ENCODE data around the gene HCN2.
"Not testable (repeated sequence)": the region's sequence is repeated elsewhere in the genome, so short reads cannot be mapped to it uniquely, and the experiment has no call there.

Gene HCN2

DNA sequence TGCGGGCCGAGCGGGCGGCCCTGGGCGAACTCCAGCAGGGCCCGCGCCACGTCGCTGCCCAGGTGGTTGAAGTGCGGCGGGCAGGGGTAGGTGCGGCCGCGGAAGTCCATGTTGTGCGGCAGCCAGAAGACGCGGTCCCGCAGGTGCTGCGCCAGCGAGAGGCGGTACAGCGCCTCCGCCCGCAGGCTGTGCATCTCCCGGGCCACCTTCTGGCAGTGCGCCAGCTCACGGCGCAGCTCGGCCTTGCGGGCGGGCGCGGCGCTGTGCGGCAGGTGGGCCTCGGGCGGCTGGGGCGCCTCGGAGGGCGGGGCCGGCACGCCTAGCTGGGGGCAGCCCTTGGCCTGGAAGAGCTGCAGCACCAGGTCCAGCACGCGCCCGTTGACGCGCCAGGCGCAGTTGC, 31.5 kb downstream of the HCN2 start:
- not testable (repeated sequence) for DNase-seq (ENCODE audit: low read depth)

DNA sequence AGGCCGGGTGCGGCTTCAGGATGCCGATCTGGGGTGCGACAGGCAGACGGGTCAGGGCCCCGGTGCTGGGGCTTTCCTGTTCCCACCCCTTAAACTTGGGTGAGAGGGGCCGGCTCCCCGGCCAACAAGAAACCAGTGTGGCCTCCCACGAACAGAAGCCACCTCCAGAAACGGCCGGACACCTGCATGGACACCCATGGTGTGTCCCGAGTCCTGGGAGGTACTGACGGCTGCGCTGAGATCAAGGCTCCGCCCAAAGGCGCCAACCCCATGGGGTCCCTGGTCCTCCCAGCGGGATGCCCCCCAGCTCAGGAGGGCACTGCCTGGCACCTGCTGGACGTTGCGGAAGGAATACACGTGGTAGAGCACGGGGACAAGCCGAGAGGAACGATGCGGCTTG, 32.1 kb downstream of the HCN2 start:
- no peak for DNase-seq (ENCODE audit: low read depth)

DNA sequence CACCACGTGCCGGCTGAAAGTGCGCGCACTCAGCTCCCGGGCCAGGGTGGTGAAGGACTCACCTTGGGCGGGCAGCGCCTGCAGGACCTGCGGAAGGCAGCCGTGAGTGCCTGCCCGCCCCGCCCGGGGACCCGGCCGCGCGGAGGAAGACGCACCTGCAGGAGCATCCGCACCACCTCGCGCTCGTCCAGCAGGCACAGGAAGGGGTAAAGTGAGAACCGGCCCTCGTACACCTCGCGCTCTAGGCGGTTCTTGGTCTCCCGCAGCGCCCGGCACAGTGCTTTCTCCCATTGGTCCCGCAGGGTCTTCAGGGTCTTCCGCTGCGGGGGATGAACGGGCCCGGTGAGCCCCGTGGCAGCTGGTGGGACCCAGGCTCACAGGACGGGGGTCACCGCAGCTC, 33.0 kb downstream of the HCN2 start:
- no peak for DNase-seq (ENCODE audit: low read depth)

DNA sequence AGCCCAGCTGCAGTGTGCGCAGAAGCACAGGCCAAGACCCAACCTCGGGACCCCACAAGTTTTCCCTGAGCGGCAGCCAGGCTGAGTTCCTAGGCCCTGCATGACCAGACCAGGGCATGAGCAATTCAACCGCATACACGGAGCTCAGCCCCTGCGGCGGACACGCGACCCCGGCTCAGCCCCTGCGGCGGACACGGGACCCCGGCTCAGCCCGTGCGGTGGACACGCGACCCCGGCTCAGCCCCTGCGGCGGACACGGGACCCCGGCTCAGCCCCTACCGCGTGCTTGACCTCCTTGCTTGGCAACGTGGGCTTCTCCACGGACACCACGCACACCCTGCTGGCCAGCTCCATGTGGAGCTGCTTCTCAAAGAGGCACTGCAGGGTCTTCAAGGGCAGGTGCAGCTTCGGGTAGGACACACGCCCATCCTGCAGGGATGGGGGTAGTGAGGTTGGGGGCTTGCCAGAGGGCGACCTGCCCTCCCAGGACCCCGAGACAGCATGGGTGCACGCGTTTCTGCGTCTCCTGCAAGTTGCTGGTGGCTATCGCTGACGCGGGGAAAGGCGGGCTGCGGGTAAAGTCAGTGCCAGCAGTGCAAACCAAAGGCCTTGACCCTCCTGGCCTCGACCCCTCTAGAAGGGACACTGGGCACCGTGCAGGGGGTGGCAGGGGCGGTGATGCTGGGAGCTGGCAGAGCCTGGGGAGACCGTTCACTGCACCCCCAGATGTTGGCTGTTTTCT, 33.7 kb downstream of the HCN2 start:
- no peak for DNase-seq (ENCODE audit: low read depth)

DNA sequence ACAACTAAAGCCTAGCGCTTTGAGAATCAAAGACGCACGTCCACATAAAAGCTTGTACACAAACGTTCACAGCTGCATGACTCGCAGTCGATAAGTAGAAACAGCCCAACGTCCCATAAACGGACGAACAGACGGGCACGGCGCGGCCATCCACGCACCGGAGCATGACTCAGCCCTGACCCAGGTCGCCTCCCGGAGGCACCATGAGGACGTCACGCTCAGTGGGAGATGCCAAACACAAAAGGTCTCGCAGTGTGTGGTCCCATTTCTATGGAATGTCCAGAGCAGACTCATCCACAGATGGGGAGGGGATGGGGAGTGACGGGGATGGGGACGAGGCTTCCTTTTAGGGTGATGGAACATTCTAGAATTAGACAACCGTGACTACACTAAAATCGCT, 34.3 kb downstream of the HCN2 start:
- DNase-seq (ENCODE audit: low read depth): no peak

DNA sequence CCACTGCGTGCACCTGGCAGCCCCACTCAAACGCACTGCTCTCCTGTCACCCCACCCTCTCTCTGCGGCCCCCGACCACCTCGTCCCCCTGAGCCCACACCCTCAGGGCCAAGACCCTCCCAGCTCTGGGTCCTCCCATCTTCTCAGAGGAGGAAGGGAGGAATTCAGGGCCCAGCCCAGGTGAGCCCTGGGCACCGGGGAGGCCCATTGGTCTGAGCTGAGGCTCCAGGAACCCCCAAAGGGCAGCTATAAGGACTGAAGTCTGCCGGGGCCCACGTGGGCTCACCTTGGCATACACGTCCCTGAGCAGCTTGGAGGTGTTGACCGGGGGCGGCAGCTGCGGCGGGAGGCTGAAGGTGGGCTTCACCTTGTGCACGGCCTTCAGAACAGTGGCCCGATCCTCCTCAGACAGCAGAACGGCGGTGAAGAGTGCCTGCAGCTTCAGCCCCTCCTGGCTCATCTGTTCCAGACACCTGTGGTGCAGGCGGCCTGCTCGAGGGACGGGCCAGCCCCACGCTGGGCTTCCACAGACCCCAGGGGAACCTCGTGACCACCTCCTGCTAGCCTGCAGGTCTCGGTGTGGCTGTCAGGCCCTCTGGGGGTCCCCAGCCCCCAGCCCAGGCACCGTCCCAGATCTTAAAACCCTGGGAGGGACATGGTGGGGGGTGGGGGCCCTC, 34.9 kb downstream of the HCN2 start:
- DNase-seq (ENCODE audit: low read depth): no peak

DNA sequence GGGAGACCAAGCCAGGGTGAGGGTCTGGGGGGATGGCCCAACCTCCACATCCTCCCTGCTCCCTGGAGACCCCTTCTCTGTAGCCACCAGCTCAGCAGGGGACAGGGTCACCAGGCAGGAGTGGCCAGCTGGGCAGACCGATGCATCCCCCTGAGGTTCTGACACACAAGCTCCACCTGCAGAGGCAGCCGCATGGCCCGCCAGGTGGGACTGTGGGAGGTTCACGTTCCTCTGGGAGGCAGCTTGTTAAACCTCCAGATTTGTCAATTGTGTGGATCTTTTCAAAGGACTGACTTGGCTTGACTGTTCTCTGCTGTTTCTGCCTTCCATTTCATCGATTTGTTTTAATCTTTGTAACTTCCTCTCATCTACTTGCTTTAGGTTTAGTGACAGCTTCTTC, 35.6 kb downstream of the HCN2 start:
- DNase-seq (ENCODE audit: low read depth): no peak

DNA sequence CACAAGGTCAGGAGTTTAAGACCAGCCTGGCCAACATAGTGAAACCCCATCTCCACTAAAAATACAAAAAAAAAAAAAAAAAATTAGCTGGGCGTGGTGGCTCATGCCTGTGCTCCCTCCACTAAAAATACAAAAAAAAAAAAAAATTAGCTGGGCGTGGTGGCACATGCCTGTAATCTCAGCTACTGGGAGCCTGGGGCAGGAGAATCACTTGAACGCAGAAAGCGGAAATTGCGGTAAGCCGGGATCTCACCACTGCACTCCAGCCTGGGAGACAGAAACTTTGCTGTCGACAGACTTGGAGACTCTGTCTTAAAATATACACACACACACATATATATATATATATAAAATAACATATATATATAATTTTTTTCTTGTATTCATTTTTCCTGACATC, 36.9 kb downstream of the HCN2 start:
- not testable (repeated sequence) for DNase-seq (ENCODE audit: low read depth)

DNA sequence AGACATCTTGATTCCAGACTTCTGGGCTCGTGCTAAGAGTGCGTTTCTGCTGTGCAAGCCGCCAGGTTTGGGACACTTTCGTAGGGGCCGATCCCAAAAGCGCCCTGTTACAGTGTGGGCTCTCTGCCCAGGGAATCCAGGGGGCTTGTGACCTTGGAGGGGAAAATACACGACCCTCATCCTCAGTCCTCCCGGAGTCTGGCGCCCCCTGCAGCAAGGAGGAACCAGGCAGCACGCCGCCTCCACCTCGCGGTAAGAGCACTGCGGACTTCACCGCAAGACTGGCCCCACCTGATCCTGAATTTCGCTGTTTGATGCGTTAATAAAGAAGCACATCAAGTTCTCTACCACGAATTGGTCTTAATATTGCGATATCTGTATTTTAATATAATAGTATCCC, 38.5 kb downstream of the HCN2 start:
- no peak for DNase-seq (ENCODE audit: low read depth)

DNA sequence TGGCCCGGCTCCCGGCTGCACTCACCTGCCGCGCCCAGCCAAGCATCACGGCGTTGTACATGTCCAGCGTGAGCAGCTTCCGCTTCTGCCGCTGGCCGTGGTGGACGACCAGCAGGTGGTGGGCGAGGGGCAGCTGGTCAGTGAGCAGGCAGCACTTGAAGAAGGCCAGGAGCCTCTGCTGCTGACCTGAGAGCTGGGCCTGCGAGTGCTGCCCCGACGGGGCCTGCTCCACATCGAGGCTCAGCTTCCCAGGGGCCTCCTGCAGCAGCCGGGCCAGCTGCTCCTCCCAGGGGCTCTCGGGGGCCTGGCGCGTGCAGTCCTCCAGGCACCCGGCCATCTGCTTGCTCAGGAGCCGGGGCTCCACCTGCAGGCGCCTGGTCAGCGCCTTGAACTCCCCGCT, 39.8 kb downstream of the HCN2 start:
- not testable (repeated sequence) for DNase-seq (ENCODE audit: low read depth)

DNA sequence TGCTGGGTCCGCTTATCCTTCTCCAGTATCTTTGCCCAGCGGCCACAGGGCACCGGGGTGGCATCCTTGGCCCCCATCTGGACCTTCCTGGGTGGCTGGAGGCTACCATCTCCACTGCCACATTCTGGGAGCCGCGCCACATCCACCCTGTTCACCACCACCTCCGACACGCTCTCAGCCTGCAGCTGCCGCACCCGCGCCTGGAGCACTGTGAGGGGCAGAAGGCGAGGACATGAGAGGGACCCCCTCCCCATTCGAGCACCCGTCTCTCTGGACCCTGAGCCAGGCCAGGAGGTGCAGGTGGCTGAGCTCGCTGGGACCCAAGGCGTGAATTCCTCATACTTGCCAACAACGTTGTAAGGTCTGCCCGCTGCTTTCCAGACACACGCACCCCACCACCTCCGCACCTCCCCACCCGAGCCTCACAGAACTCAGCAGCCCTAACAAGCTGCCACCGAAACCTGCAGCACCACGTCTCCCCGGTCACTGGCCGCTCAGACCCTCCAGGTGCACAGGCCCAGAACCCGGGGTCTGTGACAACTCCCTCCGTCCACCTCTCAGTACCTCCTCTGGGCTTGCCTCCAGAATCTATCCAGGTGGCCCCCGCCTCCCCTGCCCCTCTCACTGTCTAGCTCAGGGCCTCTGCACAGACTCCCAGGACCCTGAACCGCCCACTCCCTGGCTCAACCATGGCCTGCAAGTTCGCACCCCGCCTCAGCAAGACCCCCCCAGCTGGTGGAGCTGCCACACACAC, 40.5 kb downstream of the HCN2 start:
- DNase-seq (ENCODE audit: low read depth): no peak

DNA sequence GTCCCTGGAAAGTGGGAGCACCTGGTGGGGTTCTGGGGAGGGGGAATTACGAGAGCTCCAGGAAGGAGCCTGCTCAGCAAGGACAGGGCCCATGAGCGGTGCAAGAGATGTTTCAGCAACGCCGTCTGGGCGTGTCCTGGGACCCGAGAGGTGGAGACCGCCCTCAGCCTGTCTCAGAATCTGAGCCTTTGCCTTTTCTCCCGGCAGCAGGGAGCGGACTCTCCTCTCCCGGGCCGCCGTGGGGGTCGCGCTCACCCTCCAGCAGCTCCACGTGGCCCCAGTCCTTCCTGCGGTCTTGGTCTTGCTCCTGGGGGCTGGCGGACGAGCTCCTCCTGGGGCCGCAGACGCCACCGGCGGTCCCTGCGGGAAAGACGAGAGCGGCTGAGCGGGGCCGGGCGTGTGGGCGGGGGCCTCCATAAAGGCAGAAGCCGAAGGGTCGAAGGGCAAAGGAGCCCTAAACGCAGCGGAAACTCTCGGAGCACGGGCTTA, 42.9 kb downstream of the HCN2 start:
- no peak for DNase-seq (ENCODE audit: low read depth)

DNA sequence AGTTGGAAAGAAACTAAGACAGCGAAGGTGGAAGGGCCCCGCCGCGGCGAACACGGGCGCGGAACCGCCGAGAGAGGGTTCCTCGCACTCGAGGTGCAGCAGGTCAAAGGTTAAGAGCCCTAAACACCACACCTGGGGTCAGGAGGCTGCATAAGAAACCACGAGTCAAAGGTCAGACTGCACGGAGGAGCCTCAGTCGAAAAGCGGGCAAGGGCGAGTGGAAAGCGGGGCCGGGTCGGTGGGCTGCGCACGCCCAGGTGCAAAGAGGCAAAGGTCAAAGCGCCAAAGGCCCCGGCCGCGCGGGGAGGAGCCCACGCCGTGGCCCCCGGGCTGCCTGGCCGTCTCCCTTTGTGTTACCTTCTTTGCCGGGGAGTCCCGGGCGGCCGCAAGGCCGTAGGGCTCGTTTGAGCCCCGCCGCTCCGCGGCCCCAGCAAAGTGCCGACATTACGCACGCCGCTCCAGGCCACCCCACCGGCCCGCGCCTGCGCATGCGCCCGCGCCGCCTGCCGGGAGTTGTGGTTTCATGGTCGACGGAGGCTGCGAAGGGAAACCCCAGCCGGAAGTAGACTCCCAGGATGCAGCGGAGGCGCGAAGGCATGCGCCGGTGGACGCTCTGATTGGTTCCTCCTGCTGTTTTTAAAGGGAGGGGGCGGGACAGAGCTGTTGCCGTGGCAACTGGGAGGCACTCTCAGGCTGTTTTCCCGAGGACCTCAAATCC, 43.5 kb downstream of the HCN2 start, which contains the start of gene POLRMT:
POLRMT (minus strand) TSS at position 470 of the 718 bp plus-strand sequence; CDS start at position 445, 25 bp downstream.
- DNase-seq (ENCODE audit: low read depth): peak; percentile 94

DNA sequence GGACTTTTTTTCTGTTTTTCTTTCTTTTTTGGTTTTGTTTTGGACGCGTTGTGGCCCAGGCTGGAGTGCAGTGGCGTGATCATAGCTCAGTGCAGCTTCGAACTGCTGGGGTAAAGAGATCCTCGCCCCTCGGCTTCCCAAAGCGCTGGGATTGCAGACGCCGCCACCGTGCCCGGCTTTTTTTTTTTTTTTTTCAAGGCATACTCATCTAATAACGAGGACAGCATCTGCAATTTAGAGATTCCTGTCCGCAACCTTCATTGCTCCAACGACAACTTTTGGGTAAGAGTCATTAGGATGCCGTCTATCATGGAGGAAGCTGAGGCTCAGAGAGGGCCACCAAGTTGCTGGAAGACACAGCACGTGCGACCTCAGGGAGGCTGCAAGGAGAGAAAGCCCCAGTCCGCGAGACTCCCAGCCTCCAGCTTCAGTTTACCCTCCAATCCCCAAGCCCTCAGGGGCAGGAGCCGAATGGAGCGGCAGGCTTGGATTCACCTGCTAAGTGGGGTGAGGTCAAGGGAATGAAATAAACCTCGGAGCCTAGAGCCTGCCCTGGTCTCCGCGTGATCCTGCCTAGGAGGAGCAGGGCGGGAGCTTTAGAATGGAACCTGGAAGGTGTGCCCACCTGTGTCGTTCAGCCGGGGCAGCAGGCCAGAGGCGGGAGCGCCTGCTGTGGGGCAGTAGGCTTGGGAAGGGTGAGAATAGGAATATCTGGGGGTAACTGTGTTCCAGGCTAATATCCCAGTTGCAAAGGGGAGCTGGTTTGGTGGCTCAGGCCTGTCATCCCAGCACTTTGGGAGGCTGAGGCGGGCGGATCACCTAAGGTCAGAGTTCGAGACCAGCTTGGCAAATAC, 44.3 kb downstream of the HCN2 start:
- DNase-seq (ENCODE audit: low read depth): no peak

DNA sequence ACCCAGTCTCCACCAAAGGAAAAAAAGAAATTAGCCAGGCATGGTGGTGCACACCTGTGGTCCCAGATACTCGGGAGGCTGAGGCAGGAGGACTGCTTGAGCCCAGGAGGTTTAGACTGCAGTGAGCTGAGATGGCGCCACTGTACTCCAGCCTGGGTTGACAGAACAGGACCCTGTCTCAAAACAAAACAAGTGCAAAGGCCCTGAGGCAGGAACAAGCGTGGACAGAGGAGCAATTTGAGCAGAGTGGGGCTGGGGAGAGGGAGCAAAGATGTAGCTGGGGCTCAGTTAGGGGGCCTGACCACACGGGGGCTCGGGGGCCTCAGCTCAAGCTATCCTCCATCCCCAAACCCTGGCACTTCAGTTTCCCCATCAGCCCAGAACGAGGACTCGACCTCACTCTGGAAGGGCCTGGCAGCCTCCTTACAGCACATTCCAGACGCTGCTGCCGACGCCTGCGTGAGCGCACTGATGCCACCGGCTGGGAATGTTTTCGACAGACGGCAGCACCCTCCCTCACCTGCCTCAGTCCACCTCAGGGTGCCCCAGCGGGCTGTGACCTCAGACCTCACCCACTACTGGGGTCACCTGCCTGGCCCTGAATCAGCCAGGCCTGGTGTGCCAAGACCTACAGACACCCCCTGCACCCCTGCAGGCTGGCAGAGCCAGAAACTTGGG, 45.4 kb downstream of the HCN2 start:
- no peak for DNase-seq (ENCODE audit: low read depth)

DNA sequence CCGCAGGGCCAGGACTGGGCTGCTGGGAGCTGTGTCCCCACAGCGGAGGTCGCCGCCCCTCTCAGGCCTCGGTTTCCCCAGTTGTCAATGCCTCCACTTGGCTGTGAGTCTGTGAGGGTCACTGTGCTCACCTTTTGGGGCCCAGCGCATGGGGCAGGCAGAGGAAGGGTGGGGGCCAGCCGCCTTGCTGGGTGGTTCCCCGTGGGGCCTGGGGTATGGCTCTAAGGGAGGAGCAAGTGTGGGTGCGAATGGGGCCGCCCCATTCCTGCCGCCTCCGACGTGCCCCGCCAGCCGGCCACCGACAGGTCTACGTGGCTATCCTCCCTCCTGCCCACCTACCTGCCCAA, 49.2 kb downstream of the HCN2 start:
- no peak for DNase-seq (ENCODE audit: low read depth)

DNA sequence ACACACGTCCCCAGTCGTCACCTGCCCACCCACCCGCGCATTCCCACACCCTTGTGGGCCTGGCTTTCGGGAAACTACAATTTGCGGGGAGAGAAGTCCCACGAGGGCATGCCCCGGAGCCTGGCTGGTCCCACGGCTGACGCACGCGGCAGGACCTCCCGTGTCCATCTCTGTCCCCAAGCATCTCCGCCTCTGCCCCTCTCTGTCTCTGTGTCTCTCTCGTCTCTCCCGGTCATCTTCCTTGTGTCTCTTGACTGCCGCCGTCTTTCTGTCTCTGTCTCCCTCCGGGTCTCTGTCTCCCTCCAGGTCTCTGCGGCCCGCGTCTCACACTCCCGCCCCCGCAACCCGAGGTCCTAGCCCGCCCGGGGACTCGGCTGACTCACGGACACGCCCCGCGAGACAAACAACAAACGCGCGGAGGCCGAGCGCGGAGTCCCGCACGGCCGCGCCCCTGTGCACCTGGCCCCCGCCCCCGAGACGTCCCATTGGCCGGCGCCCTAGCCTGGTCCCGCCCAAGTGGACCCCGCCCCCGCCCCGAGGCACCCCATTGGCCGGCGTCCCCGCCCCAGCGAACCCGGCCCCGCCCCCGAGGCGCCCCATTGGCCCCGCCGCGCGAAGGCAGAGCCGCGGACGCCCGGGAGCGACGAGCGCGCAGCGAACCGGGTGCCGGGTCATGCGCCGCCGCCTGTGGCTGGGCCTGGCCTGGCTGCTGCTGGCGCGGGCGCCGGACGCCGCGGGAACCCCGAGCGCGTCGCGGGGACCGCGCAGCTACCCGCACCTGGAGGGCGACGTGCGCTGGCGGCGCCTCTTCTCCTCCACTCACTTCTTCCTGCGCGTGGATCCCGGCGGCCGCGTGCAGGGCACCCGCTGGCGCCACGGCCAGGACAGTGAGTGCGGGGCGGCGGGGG, 49.8 kb downstream of the HCN2 start, which contains the start of gene FGF22:
FGF22 (plus strand) TSS at position 627 of the 908 bp plus-strand sequence; CDS start at position 674, 47 bp downstream.
- peak; percentile 94 for DNase-seq (ENCODE audit: low read depth)

DNA sequence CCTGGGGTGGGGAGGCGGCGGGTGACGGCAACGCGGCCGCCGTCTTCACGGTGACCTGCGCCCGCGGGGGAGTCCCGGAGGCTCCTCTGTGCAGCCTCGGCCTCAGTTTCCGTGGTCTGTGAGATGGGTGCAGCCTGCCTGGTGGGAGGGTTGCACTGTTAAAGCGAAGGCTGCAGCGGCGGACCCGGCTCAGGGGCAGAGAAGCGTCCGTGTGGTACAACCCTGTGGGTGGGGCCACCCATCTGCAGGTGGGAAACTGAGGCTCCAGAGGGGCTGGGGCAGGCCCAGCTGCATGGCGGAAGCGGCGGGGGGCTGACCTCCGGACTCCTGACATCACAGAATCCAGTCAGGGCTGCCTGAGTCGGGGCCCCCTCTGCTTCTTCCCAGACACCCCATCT, 50.5 kb downstream of the HCN2 start:
- no peak for DNase-seq (ENCODE audit: low read depth)

DNA sequence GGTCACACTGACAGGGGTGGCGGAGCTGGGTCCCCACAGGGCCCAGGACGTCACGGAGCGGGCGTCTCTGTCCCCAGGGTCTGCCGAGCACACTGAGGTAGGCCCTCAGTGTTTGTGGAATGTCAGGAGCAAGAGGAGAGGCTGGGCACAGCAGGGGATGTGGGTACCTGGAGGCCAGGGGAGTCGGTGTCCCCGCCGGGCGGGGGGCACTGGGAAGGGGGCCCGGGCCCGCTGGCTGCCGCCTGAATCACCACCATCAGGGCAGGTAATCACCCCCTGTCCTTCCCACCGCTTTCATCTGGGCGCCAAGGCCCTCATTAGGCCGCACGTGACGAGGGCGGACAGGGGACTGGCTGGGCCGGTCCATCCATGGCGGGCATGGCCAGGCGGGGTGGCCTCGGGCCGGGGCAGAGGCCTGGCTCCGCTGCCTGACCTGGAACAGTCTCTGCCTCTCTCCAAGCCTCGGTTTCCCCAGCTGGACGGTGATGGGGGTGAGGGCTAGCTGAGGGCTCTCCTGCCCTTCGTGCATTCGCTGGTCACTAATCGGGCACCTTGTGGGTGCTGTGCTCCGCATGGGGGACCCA, 51.0 kb downstream of the HCN2 start:
- DNase-seq (ENCODE audit: low read depth): no peak
